K562 (cell line): ENCODE measurements around the gene VPS13C. TPM values are rescaled to one million over a fixed set of nuclear protein-coding genes. Genes with fewer than 3 reads are reported as not detected.

Experiments used
- ATAC-seq: fragments of 200-7000 bp; cut with Tn5 transposase; 3 replicates; pipeline ENCODE4 v1.9.1; 2020; ENCODE audit warnings: moderate library complexity
- BruUV-seq: library from RNA; stranded (reverse); fragments of 400-500 nt; replicated peaks from 2 replicates; lab custom pipeline; 2021; lab: Mats Ljungman, UMichigan
- CTCF ChIA-PET: fragments of 300-600 bp; formaldehyde crosslinking; extraction: SDS; loops from one replicate; lab custom pipeline; 2021; ENCODE audit warnings: low intra/inter-chr PET ratio; lab: Yijun Ruan, JAX
- POLR2A ChIA-PET: fragments of 300-600, 350-650 bp; sonication (Branson Sonifier 250); formaldehyde crosslinking; extraction: SDS; loops from one replicate; lab custom pipeline; 2021; ENCODE audit warnings: antibody characterized with exemption, inconsistent platforms; lab: Yijun Ruan, JAX
- DNase-seq, 4 experiments: peaks; one replicate each; pipeline versions ENCODE4 v3.0.0 to v3.0.0-alpha.2; 2011 to 2018; ENCODE audit warnings: low spot score in 3 of 4, mixed read lengths in 3 of 4; ENCODE audit errors: extremely low read depth in 1 of 4
- FAIRE-seq: peaks from 2 replicates; lab custom pipeline; 2011; peaks lifted over from hg19 to GRCh38; lab: Jason Lieb, UNC
- H2AFZ ChIP-seq: 2 replicates; pipeline ENCODE4 v1.6.0; 2011; ENCODE audit warnings: low read depth, low read length, control low read depth, inconsistent platforms
- H3K27ac ChIP-seq: fragments of 200-600 bp; 3 replicates; pipeline ENCODE4 v1.8.0; 2011; ENCODE audit warnings: low read depth, mild to moderate bottlenecking, control low read depth, inconsistent platforms, low read length, moderate library complexity, mixed read lengths; ENCODE audit errors: extremely low read depth
- H3K27me3 ChIP-seq, 2 experiments: fragments of 300-600 bp in 1 of 2; 2 replicates in 1 of 2; 3 replicates in 1 of 2; pipeline versions ENCODE4 v1.6.0 to v1.8.0; 2011; ENCODE audit warnings: inconsistent platforms in 2 of 2, low read length in 2 of 2, mild to moderate bottlenecking in 1 of 2, mixed read lengths in 1 of 2, moderate library complexity in 1 of 2; ENCODE audit not compliant: control insufficient read depth in 2 of 2, insufficient read depth in 2 of 2
- H3K36me3 ChIP-seq: fragments of 300-600 bp; 3 replicates; pipeline ENCODE4 v1.8.0; 2011; ENCODE audit warnings: mild to moderate bottlenecking, low read length, inconsistent platforms; ENCODE audit not compliant: control insufficient read depth, insufficient read depth
- H3K4me1 ChIP-seq, 2 experiments: fragments of 200-600 bp in 1 of 2; replicated peaks in 1 of 2; 2 replicates in 1 of 2; 3 replicates in 1 of 2; pipeline versions ENCODE4 v1.5.1 to v1.8.0; 2011; ENCODE audit warnings: inconsistent platforms in 2 of 2, low read length in 2 of 2, mild to moderate bottlenecking in 1 of 2, mixed read lengths in 1 of 2, moderate library complexity in 1 of 2; ENCODE audit not compliant: control insufficient read depth in 2 of 2, insufficient read depth in 2 of 2
- H3K4me2 ChIP-seq: 2 replicates; pipeline ENCODE4 v1.6.1; 2011; ENCODE audit warnings: low read length, control low read depth, inconsistent platforms, mixed read lengths; ENCODE audit not compliant: insufficient read depth
- H3K4me3 ChIP-seq: fragments of 200-600 bp; sonication (generic), shearing (Covaris generic); 2 replicates; pipeline ENCODE4 v1.5.1; 2016; ENCODE audit warnings: control low read depth, inconsistent platforms
- H3K79me2 ChIP-seq: fragments of 200-600 bp; 3 replicates; pipeline ENCODE4 v1.8.0; 2011; ENCODE audit warnings: low read length, inconsistent platforms; ENCODE audit not compliant: control insufficient read depth, insufficient read depth
- H3K9ac ChIP-seq, 2 experiments: 2 replicates each; pipeline versions ENCODE4 v1.6.0 to v1.6.1; 2011; ENCODE audit warnings: low read depth in 2 of 2, low read length in 2 of 2, control low read depth in 1 of 2, inconsistent platforms in 1 of 2, mild to moderate bottlenecking in 1 of 2, mixed read lengths in 1 of 2; ENCODE audit not compliant: insufficient read depth in 1 of 2
- H3K9me1 ChIP-seq: one replicate; pipeline ENCODE4 v1.6.0; 2011; ENCODE audit warnings: inconsistent platforms, mild to moderate bottlenecking, low read length, moderate library complexity; ENCODE audit not compliant: control insufficient read depth, insufficient read depth
- H3K9me3 ChIP-seq: replicated peaks from 2 replicates; pipeline ENCODE4 v1.5.1; 2011; ENCODE audit warnings: low read depth, low read length, inconsistent platforms; ENCODE audit not compliant: control insufficient read depth, insufficient read depth
- H4K20me1 ChIP-seq: replicated peaks from 2 replicates; pipeline ENCODE4 v1.6.1; 2011; ENCODE audit warnings: low read length, inconsistent platforms, mixed read lengths; ENCODE audit not compliant: control insufficient read depth, insufficient read depth
- AFF1 ChIP-seq, 2 experiments: fragments of 450-650 bp; IDR thresholded peaks; 2 replicates each; pipeline ENCODE4 v1.6.1; 2018; ENCODE audit warnings: mild to moderate bottlenecking in 2 of 2, low read depth in 1 of 2; ENCODE audit not compliant: partially characterized antibody in 2 of 2
- ATF4 ChIP-seq: fragments of 450-650 bp; formaldehyde crosslinking; IDR thresholded peaks from 2 replicates; pipeline ENCODE4 v1.4.0; 2022; ENCODE audit warnings: mild to moderate bottlenecking, moderate library complexity
- CUX1 ChIP-seq: fragments of 200-800 bp; sonication (Bioruptor generic); IDR thresholded peaks from 2 replicates; pipeline ENCODE4 v1.6.1; 2016; ENCODE audit warnings: missing genetic modification characterization, missing compliant biosample characterization
- JUNB ChIP-seq: fragments of 450-650 bp; formaldehyde crosslinking; conservative IDR thresholded peaks from 2 replicates; pipeline ENCODE4 v1.4.0; 2020; ENCODE audit warnings: mild to moderate bottlenecking
- NFE2 ChIP-seq: IDR thresholded peaks from 2 replicates; pipeline ENCODE4 v1.6.1; 2014; ENCODE audit warnings: antibody characterized with exemption, low read depth
- NR2F6 ChIP-seq: fragments of 450-650 bp; formaldehyde crosslinking; IDR thresholded peaks from 2 replicates; pipeline ENCODE4 v1.4.0; 2020; ENCODE audit warnings: mild to moderate bottlenecking
- RCOR1 ChIP-seq, 2 experiments: IDR thresholded peaks; 2 replicates each; pipeline ENCODE4 v1.6.1; 2012; ENCODE audit warnings: low read depth in 2 of 2, low read length in 2 of 2, borderline replicate concordance in 1 of 2, improper control_type of control experiment in 1 of 2
- SPI1 ChIP-seq: IDR thresholded peaks from 2 replicates; pipeline ENCODE4 v1.6.1; 2011; ENCODE audit warnings: low read depth, low read length, control low read depth, borderline replicate concordance
- ZNF217 ChIP-seq: sonication (generic); formaldehyde crosslinking; IDR thresholded peaks from 2 replicates; pipeline ENCODE4 v1.8.0; 2022; ENCODE audit warnings: mild to moderate bottlenecking, missing genetic modification reagents
- WGBS: fragments of 100-300 bp; shearing (Covaris generic); methylation state at CpG from one replicate; pipeline ENCODE4 v1.1.6; 2016; ENCODE audit warnings: low coverage, mixed read lengths; ENCODE audit not compliant: insufficient coverage; ENCODE audit errors: missing lambda C conversion rate; 5-methylcytosine and 5-hydroxymethylcytosine counted together
- in situ Hi-C: fragments of 300-500 bp; cut with MboI; formaldehyde crosslinking; loops from 4 replicates; pipeline ENCODE4 v1.15.0; 2018; ENCODE audit warnings: inconsistent platforms, mixed read lengths
- intact Hi-C: fragments of 100-400 bp; cut with micrococcal nuclease; formaldehyde crosslinking; loops from 2 replicates; pipeline ENCODE4 v1.14.2; 2022
- polyA plus RNA-seq, 8 experiments: library from polyadenylated mRNA; depleted of rRNA in 4 of 8; stranded (reverse) in 5 of 8; unstranded in 3 of 8; fragments of >200 nt; fragmentation: Nextera tagmentation in 2 of 8; fragmentation: Illumina TruSeq in 1 of 8; extraction: Ambion mirVana in 2 of 8; extraction: Trizol in 1 of 8; gene quantifications; 2 replicates each; pipeline versions ENCODE4 v1.2.1 to v1.2.3, GENCODE V29; 2011 to 2014; ENCODE audit warnings: inconsistent platforms in 1 of 8, missing spikeins in 1 of 8
- total RNA-seq, 7 experiments: library from RNA; depleted of rRNA in 6 of 7; stranded (reverse); fragments of >200 nt in 6 of 7; fragmentation: Illumina TruSeq in 2 of 7; extraction: Trizol in 2 of 7; gene quantifications; 2 replicates each; pipeline versions ENCODE4 v1.2.1 to v1.2.3, GENCODE V29; 2011 to 2021; ENCODE audit warnings: low replicate concordance in 1 of 7

VPS13C gene
- total and polyA plus RNA-seq, 9 of the 15 experiments (the other 6 are each of a cell fraction or from before 2014, with no cell fraction given): 5.2 to 32.3 (median 15.7) TPM

GRCh38 chr15:61822511-61822910 is 237.7 kb downstream of the VPS13C start:
- H3K4me2 ChIP-seq: no peak overlapping the region
- no TSS peak for BruUV-seq
- no peaks in the 10 kb centered on the region for H3K36me3 ChIP-seq
- WGBS: 0% methylated on average over 3 of the region's 3 CpGs
- TF ChIP-seq ATF4 (CRISPR knock-in tag): no peak
- TF ChIP-seq JUNB (CRISPR knock-in tag): no peak
- TF ChIP-seq NR2F6 (CRISPR knock-in tag): no peak
- no peak for TF ChIP-seq CUX1
- TF ChIP-seq SPI1: no peak
- no peak for TF ChIP-seq AFF1 (IDR thresholded peaks at IDR 0.05; ENCODE audit: low read depth in 1 of 2, partially characterized antibody in 2 of 2)
- no peak for TF ChIP-seq RCOR1 (IDR thresholded peaks at IDR 0.05; ENCODE audit: borderline replicate concordance in 1 of 2, low read depth in 2 of 2, low read length in 2 of 2)
- no peak for TF ChIP-seq NFE2
- no peak for TF ChIP-seq ZNF217 (CRISPR knock-in tag)
- no peaks in the 10 kb centered on the region for H3K9me1 ChIP-seq
- no peaks in the 10 kb centered on the region for H3K79me2 ChIP-seq
- no peak overlapping the region for H2AFZ ChIP-seq
- H3K27me3 ChIP-seq: peaks cover 0 to 27% of the 10 kb centered on the region in 2 experiments; a peak in 3 of 5 replicates
- no peak overlapping the region for H3K9ac ChIP-seq
- no peaks in the 10 kb centered on the region for H3K9me3 ChIP-seq
- no peak overlapping the region for H3K4me3 ChIP-seq
- in situ Hi-C loops (no loop called here), intact Hi-C loops (no loop called here)
- no peak for DNase-seq
- no peak for FAIRE-seq
- ATAC-seq: no peak
- ChIA-PET POLR2A (interaction anchor here (0.5 kb wide), 1 partner anchor 44 kb away, joined by 3 read pairs; no protein-coding TSS in a partner anchor), CTCF (no interaction called here)
- H4K20me1 ChIP-seq: no peaks in the 10 kb centered on the region
- H3K27ac ChIP-seq: no peak overlapping the region
- H3K4me1 ChIP-seq: no peaks in the 10 kb centered on the region
